ENCODE results near the gene SERP1.

Gene SERP1

DNA sequence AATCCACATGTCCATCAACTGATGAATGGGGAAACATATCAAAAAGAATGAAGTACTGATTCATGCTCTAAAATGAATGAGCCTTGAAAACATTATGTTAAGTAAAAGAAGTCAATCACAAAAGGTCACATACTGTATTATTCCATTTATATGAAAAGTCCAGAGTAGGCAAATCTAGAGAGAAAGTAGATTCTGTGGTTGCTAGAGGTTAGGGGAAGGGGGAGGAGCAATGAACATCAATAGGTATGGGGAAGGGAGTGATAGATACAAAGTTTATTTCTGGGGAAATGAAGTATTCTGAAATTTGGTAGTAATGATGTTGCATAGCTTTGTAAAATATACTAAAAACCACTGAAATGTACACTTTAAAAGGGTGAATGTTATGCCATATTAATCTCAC is 14.5 kb downstream of the SERP1 start:
- Histone ChIP-seq H3K23ac (ENCODE audit: low read depth, low read length, poor library complexity) (no peak overlapping the region), H4K8ac (ENCODE audit: low read depth, low read length) (no peak overlapping the region), H2AFZ (ENCODE audit: low read length) (no peak overlapping the region), H3K27ac (replicated peaks; ENCODE audit: low read length) (no peak overlapping the region), H2BK15ac (ENCODE audit: low read length) (no peak overlapping the region), H2BK120ac (ENCODE audit: low read depth, low read length) (no peak overlapping the region), H3K27me3 (ENCODE audit: control insufficient read depth in 3 of 3, insufficient read depth in 3 of 3, low read depth in 1 of 3, low read length in 3 of 3) (no peaks in the 10 kb centered on the region), H3K18ac (ENCODE audit: low read length) (no peak overlapping the region), H3K9ac (ENCODE audit: low read depth, low read length, poor library complexity) (no peak overlapping the region), H3K9me3 (replicated peaks in 1 of 2; ENCODE audit: control insufficient read depth in 2 of 2, insufficient read depth in 1 of 2, low read depth in 1 of 2, low read length in 2 of 2) (no peaks in the 10 kb centered on the region), H3K79me1 (ENCODE audit: low read depth, low read length) (no peaks in the 10 kb centered on the region), H3K4me1 (ENCODE audit: control insufficient read depth in 2 of 2, insufficient read depth in 1 of 2, low read depth in 1 of 2, low read length in 2 of 2) (no peaks in the 10 kb centered on the region), H2AK5ac (ENCODE audit: low read depth, low read length) (no peak overlapping the region), H3K14ac (ENCODE audit: low read length) (no peak overlapping the region), H3K36me3 (replicated peaks in 1 of 2; ENCODE audit: control insufficient read depth in 2 of 2, insufficient read depth in 2 of 2, low read length in 2 of 2) (no peaks in the 10 kb centered on the region), H3K4me2 (ENCODE audit: insufficient read depth, low read length, poor library complexity, severe bottlenecking) (no peak overlapping the region), H4K91ac (ENCODE audit: low read depth, low read length, poor library complexity) (no peak overlapping the region), H3K4ac (ENCODE audit: low read length) (no peak overlapping the region), H2BK5ac (ENCODE audit: low read length) (no peak overlapping the region), H2BK12ac (ENCODE audit: low read length) (no peak overlapping the region), H3K4me3 (ENCODE audit: low read length in 2 of 2) (no peak overlapping the region)
- DNase-seq (ENCODE audit: low spot score) = no peak

DNA sequence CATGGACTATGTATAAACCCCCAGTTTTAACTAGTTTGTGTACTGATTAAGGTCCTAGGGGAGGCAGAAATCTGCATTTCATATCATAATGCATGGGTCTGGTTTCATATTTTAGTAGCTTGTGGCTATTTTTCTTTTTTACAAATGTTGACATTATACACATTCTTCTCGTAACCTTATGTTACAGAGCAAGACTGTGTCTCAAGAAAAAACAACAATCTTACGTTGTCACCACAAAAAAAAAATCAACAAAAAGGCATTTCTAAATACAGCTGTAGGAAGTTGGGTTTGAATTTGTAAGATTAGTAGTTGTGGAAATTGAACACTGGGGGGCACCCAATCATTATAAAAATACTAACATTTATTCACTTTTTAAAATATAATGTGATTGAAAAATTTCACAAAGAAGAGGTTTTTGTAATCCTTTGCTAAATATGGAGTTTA is 17.9 kb downstream of the SERP1 start:
- Histone ChIP-seq H3K79me1 (ENCODE audit: low read depth, low read length) (no peaks in the 10 kb centered on the region), H2AFZ (ENCODE audit: low read length) (no peak overlapping the region), H3K9ac (ENCODE audit: low read depth, low read length, poor library complexity) (no peak overlapping the region), H3K9me3 (replicated peaks in 1 of 2; ENCODE audit: control insufficient read depth in 2 of 2, insufficient read depth in 1 of 2, low read depth in 1 of 2, low read length in 2 of 2) (no peaks in the 10 kb centered on the region), H3K18ac (ENCODE audit: low read length) (no peak overlapping the region), H3K27ac (replicated peaks; ENCODE audit: low read length) (no peak overlapping the region), H2BK15ac (ENCODE audit: low read length) (no peak overlapping the region), H2BK120ac (ENCODE audit: low read depth, low read length) (no peak overlapping the region), H3K14ac (ENCODE audit: low read length) (no peak overlapping the region), H4K91ac (ENCODE audit: low read depth, low read length, poor library complexity) (no peak overlapping the region), H3K27me3 (ENCODE audit: control insufficient read depth in 3 of 3, insufficient read depth in 3 of 3, low read depth in 1 of 3, low read length in 3 of 3) (no peaks in the 10 kb centered on the region), H3K4me1 (ENCODE audit: control insufficient read depth in 2 of 2, insufficient read depth in 1 of 2, low read depth in 1 of 2, low read length in 2 of 2) (no peaks in the 10 kb centered on the region), H2BK12ac (ENCODE audit: low read length) (no peak overlapping the region), H4K8ac (ENCODE audit: low read depth, low read length) (no peak overlapping the region), H2AK5ac (ENCODE audit: low read depth, low read length) (no peak overlapping the region), H3K36me3 (replicated peaks in 1 of 2; ENCODE audit: control insufficient read depth in 2 of 2, insufficient read depth in 2 of 2, low read length in 2 of 2) (no peaks in the 10 kb centered on the region), H2BK5ac (ENCODE audit: low read length) (no peak overlapping the region), H3K4ac (ENCODE audit: low read length) (no peak overlapping the region), H3K4me3 (ENCODE audit: low read length in 2 of 2) (no peak overlapping the region), H3K23ac (ENCODE audit: low read depth, low read length, poor library complexity) (no peak overlapping the region), H3K4me2 (ENCODE audit: insufficient read depth, low read length, poor library complexity, severe bottlenecking) (no peak overlapping the region)
- no peak for DNase-seq (ENCODE audit: low spot score)
- no CpG with 5 or more reads among the region's 2 CpGs for WGBS, 2 donors (ENCODE audit: extremely low coverage in 2 of 2, insufficient read length in 2 of 2, insufficient replicate concordance in 1 of 2)

DNA sequence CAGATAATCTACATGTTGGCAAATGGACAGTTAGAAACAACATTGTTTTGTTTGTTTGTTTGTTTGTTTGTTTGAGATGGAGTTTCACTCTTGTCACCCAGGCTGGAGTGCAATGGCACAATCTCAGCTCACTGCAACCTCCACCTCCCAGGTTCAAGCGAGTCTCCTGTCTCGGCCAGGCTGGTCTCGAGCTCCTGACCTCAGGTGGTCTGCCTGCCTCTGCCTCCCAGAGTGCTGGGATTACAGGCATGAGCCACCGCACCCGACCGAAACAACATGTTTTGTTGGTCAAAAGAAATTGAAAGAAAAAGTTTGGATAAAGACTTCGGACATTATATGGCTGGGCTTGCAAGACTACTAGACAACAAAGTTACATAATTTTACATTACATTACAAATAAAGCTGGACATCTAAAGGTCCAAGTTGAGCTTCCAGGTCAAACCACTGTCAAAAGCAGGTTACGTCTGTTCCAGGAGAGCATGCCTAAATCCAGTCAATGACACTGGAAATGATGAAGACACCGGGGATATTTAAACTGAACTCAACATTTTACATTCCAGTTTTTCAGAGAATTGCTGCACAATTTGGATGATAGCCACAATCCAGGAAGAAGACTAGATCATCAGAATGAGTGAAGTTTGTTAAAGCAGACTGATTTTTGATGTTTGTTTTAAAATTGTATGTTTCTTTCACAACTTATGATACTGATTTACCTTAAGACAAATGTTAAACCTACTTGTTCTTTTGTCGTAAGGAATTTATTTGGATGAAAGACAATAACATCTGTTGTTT is 18.6 kb downstream of the SERP1 start:
- no peak for DNase-seq (ENCODE audit: low spot score)

DNA sequence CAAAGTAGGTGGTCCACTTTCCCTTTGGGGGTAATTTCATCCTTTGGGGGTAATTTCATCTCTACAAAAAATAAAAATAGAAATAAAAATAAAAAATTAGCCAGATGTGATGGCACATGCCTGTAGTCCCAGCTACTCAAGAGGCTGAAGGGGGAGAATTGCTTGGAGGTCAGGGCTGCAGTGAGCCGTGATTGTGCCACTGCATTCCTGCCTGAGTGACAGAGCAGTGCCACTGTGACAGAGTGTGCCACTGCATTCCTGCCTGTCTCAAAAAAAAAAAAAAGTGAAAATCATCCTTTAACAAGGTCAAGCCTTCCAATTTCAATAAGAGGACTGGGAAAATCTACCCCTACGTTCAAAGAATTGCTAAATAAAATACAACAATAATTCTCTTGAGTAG is 22.8 kb downstream of the SERP1 start:
- Histone ChIP-seq H3K9me3 (replicated peaks in 1 of 2; ENCODE audit: control insufficient read depth in 2 of 2, insufficient read depth in 1 of 2, low read depth in 1 of 2, low read length in 2 of 2) (no peaks in the 10 kb centered on the region), H3K79me1 (ENCODE audit: low read depth, low read length) (no peaks in the 10 kb centered on the region), H3K27ac (replicated peaks; ENCODE audit: low read length) (no peak overlapping the region), H2BK12ac (ENCODE audit: low read length) (no peak overlapping the region), H3K27me3 (ENCODE audit: control insufficient read depth in 3 of 3, insufficient read depth in 3 of 3, low read depth in 1 of 3, low read length in 3 of 3) (no peaks in the 10 kb centered on the region), H3K4me1 (ENCODE audit: control insufficient read depth in 2 of 2, insufficient read depth in 1 of 2, low read depth in 1 of 2, low read length in 2 of 2) (no peaks in the 10 kb centered on the region), H2BK15ac (ENCODE audit: low read length) (no peak overlapping the region), H3K4me2 (ENCODE audit: insufficient read depth, low read length, poor library complexity, severe bottlenecking) (no peak overlapping the region), H3K4ac (ENCODE audit: low read length) (no peak overlapping the region), H3K4me3 (ENCODE audit: low read length in 2 of 2) (no peak overlapping the region), H2BK120ac (ENCODE audit: low read depth, low read length) (no peak overlapping the region), H3K23ac (ENCODE audit: low read depth, low read length, poor library complexity) (no peak overlapping the region), H2AFZ (ENCODE audit: low read length) (no peak overlapping the region), H2BK5ac (ENCODE audit: low read length) (no peak overlapping the region), H4K91ac (ENCODE audit: low read depth, low read length, poor library complexity) (no peak overlapping the region), H4K8ac (ENCODE audit: low read depth, low read length) (no peak overlapping the region), H3K14ac (ENCODE audit: low read length) (no peak overlapping the region), H3K36me3 (replicated peaks in 1 of 2; ENCODE audit: control insufficient read depth in 2 of 2, insufficient read depth in 2 of 2, low read length in 2 of 2) (no peaks in the 10 kb centered on the region), H3K9ac (ENCODE audit: low read depth, low read length, poor library complexity) (no peak overlapping the region), H2AK5ac (ENCODE audit: low read depth, low read length) (no peak overlapping the region), H3K18ac (ENCODE audit: low read length) (no peak overlapping the region)
- no CpG with 5 or more reads among the region's 2 CpGs for WGBS, 2 donors (ENCODE audit: extremely low coverage in 2 of 2, insufficient read length in 2 of 2, insufficient replicate concordance in 1 of 2)
- DNase-seq (ENCODE audit: low spot score) = no peak

More for the DNA sequence above, 18.6 kb downstream of the SERP1 start:
- no peak overlapping the region for H3K4me3 ChIP-seq (ENCODE audit: low read length in 2 of 2)
- H2BK12ac ChIP-seq (ENCODE audit: low read length) = no peak overlapping the region
- H3K18ac ChIP-seq (ENCODE audit: low read length) = no peak overlapping the region
- no peak overlapping the region for H4K8ac ChIP-seq (ENCODE audit: low read depth, low read length)
- H4K91ac ChIP-seq (ENCODE audit: low read depth, low read length, poor library complexity) = no peak overlapping the region
- H3K14ac ChIP-seq (ENCODE audit: low read length) = no peak overlapping the region
- H3K4me2 ChIP-seq (ENCODE audit: insufficient read depth, low read length, poor library complexity, severe bottlenecking) = no peak overlapping the region
- H3K27me3 ChIP-seq (ENCODE audit: control insufficient read depth in 3 of 3, insufficient read depth in 3 of 3, low read depth in 1 of 3, low read length in 3 of 3) = no peaks in the 10 kb centered on the region
- no peak overlapping the region for H3K23ac ChIP-seq (ENCODE audit: low read depth, low read length, poor library complexity)
- no peaks in the 10 kb centered on the region for H3K79me1 ChIP-seq (ENCODE audit: low read depth, low read length)
- H3K9ac ChIP-seq (ENCODE audit: low read depth, low read length, poor library complexity) = no peak overlapping the region
- no peak overlapping the region for H2AFZ ChIP-seq (ENCODE audit: low read length)
- no peak overlapping the region for H3K4ac ChIP-seq (ENCODE audit: low read length)
- no peak overlapping the region for H3K27ac ChIP-seq (replicated peaks; ENCODE audit: low read length)
- no peaks in the 10 kb centered on the region for H3K36me3 ChIP-seq (replicated peaks in 1 of 2; ENCODE audit: control insufficient read depth in 2 of 2, insufficient read depth in 2 of 2, low read length in 2 of 2)
- H2AK5ac ChIP-seq (ENCODE audit: low read depth, low read length) = no peak overlapping the region
- no peak overlapping the region for H2BK120ac ChIP-seq (ENCODE audit: low read depth, low read length)
- no peak overlapping the region for H2BK5ac ChIP-seq (ENCODE audit: low read length)
- no peaks in the 10 kb centered on the region for H3K9me3 ChIP-seq (replicated peaks in 1 of 2; ENCODE audit: control insufficient read depth in 2 of 2, insufficient read depth in 1 of 2, low read depth in 1 of 2, low read length in 2 of 2)
- no CpG with 5 or more reads among the region's 10 CpGs for WGBS, 2 donors (ENCODE audit: extremely low coverage in 2 of 2, insufficient read length in 2 of 2, insufficient replicate concordance in 1 of 2)
- H2BK15ac ChIP-seq (ENCODE audit: low read length) = no peak overlapping the region
- no peaks in the 10 kb centered on the region for H3K4me1 ChIP-seq (ENCODE audit: control insufficient read depth in 2 of 2, insufficient read depth in 1 of 2, low read depth in 1 of 2, low read length in 2 of 2)
